HT1080 (cell line): ENCODE data around the gene CDKN3. TPM values are rescaled to one million over a fixed set of nuclear protein-coding genes. Genes with fewer than 3 reads are reported as not detected.

ENCODE experiments used
- DNase-seq: peaks from one replicate; pipeline ENCODE4 v3.0.0-alpha.2; 2015; ENCODE audit warnings: low read depth
- polyA plus RNA-seq, 2 experiments: library from polyadenylated mRNA; depleted of rRNA; stranded (reverse); fragments of >200 nt; gene quantifications; 2 replicates each; pipeline ENCODE4 v1.2.3, GENCODE V29; 2015
- total RNA-seq: library from RNA; depleted of rRNA; stranded (reverse); fragments of >200 nt; shearing (Covaris generic); gene quantifications from 2 replicates; pipeline ENCODE4 v1.2.3, GENCODE V29; 2014; rRNA removed

CDKN3 gene
- total RNA-seq = 122 and 146 TPM in 2 replicates
- polyA plus RNA-seq (2015; cell fraction: cytosol; rRNA removed) = 112 and 127 TPM in 2 replicates
- polyA plus RNA-seq (2015; cell fraction: nucleus; rRNA removed) = 37.9 and 51.7 TPM in 2 replicates

DNA sequence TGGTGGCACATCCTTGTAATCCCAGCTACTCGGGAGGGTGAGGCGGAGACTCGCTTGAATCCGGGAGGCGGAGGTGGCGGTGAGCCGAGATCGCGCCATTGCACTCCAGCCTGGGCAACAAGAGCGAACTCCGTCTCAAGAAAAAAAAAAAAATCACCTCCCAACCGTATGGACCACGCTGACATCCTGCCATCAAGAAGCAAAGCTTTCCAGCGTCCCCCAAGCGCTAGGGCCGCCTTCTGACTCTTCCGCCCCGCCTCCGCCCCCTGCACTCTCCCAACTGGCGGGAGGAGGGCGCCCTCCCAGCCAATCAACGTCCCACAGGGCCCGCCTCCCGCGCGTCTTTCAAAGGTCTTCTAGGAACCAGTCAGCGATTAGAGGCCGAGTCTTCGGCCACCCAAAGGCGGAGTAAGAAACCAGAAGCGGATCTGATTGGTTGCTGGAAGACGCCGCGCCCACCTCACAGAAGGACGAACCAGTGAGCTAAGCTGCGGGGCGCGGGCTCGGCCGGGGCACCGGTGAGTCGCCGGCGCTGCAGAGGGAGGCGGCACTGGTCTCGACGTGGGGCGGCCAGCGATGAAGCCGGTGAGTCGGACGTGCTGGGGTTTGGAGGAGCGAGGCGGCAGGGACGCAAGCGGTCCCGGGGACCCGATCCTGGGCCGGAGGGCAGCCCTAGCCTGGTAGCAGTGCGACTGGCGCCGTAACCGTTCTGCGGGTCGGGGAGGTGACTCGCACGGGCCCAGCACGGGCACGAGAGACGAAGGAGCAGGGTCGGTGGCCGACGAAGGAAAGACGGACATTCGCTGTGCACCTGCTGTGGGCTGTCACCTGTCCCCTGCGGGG, at the start of gene CDKN3:
CDKN3 (plus strand) TSS at position 515 of the 843 bp plus-strand sequence; CDS start at position 577, 62 bp downstream.
- peak; percentile 99 for DNase-seq

DNA sequence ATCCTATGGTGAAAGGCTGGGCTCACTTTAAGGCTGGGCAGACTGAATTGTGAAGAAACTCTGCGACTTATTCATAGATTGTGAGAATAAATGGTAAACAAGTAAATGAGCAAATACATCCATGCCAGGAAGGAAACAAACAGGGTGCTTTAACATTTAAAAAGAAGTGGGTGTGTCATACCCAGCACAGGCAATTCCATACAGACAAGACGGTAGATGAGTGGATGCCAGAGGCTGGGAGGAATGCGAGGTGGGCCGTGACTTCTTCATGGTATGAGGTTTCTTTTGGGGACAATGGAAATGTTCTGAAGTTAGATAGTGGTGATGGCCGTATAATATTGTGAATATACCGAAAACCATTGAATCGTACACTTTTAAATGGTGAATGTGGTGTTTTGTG, 49.8 kb upstream of the CDKN3 start:
- DNase-seq = no peak

DNA sequence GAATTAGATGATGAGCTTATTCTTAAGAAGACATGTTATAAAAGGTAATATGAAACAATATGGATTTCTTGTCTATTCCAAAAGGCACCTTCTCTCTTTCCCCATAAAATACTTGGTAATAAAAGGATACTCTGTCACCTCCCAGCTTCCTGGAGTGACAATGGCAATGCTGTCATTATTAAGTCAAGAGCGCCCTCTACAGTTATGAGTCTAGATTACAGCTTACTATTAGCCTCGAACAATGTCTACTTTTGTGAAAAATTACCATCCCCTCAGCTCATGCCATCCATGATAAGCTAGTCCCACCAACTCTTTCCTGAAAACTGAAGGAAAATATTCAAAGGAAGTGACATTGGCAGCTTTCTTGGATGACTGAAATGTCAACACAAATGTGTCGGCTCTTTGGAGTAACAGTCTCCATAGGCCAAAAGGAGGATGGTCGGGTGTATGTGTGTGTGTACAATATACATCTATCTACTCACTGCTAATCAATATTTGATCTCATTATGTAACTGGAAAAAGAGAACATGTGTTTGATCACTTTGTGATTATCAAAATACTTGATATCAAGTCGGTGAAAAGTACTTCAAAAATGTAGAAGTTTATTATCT, 48.7 kb upstream of the CDKN3 start:
- DNase-seq = peak; percentile 50

GRCh38 chr14:54348923-54349620, 47.7 kb upstream of the CDKN3 start:
- no peak for DNase-seq

- no peak for DNase-seq
Measured at GRCh38 chr14:54349713-54350112, 47.1 kb upstream of the CDKN3 start.

DNA sequence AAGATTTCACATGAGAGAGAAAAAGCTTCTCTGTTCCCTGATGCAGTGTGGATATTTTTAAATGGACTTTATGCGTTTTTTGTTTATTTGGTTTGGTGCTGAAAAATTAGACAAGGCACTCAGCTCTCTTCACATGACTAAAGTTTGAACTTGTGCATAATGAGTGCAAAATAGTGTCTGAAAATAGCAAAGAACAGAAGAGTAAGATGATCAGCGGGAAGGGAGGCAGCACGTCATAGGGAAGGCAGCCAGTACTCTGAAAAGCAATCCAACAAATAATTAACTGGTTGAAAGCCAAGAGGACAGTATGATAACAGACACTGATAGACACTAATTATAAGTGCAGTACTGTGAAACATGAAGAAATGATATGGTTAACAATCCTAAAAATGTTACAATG, 46.6 kb upstream of the CDKN3 start:
- no peak for DNase-seq

DNA sequence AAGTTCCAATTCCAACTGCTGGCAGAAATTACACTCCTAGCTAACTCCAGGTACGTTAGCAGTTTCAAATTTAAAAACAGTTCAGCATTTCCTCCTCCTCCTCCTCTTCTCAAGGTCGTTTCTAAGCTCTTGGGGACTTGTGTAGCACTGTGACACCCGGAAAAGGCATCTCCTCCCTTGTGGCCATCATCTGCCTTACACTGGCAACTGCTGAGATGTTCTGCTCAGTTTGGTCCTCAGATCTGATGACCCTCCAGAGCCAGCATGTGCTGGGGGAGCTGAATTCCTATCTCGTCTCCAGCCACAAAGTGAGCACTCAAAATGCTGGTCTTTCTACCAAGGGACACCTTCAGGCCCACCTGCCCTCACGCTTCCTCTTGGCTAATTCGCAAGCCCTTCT, 43.5 kb upstream of the CDKN3 start:
- no peak for DNase-seq

GRCh38 chr14:54353694-54354093, 43.1 kb upstream of the CDKN3 start:
- DNase-seq = no peak

- no peak for DNase-seq
Measured at GRCh38 chr14:54354096-54354495, 42.7 kb upstream of the CDKN3 start.

- DNase-seq = no peak
Measured at GRCh38 chr14:54354968-54355641, 41.7 kb upstream of the CDKN3 start.

DNA sequence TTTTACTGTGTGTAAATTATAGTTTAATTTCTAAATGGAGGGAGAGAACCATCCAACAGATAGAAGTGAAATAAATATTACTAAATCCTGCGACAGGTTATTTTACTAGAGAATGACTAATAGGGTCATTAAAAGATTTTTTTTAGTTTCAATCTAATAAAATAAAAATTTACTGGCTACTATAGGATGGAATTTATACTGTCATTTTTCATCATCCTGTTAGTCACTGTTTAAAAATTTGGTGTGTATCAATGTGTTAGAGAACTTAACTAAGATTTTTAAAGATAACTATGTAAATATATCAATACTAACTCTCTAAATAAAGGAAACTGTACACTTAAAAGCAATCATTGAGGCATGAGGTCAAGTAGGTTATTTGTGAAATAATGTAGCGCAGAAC, 41.1 kb upstream of the CDKN3 start:
- DNase-seq = no peak

DNA sequence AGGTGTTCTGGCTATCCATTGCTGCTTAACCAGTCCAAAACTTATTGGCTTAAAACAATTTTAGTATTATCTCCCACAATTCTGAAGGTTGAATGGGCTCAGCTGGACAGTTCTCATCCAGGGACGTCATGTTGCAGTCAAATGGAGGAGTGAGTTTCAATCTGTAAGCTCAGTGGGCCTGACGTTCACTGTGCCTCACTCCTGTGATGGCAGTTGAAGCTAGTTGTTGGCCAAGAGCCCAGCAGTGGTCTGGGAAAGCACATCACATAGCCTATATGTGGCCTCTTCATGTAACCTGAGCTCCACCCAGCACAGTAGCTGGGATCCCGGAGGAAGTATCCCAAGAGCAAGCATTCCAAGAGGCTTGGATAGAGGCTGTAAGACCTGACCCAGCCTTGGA, 40.6 kb upstream of the CDKN3 start:
- peak; percentile 93 for DNase-seq

DNA sequence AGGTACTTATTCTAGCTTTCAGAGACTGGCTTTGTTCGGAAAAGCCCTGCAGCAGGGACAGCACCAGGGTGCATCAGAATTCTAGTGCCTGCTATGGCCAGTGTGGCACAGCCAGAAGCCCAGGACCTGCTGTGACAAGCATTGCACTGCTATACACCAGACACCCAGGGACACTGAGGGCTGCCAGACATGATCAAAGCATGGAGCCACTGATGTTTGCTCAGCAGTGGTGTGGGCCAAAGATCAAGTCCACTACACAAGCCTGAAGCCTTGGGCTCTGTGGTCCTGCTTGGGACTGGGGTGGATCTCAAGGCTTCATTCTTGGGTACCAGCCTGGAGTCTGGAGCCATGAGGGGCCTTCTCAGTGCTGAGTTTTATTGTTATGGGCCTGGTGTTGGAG, 36.1 kb upstream of the CDKN3 start:
- DNase-seq = no peak

GRCh38 chr14:54362089-54362504, 34.7 kb upstream of the CDKN3 start:
- DNase-seq = no peak

DNA sequence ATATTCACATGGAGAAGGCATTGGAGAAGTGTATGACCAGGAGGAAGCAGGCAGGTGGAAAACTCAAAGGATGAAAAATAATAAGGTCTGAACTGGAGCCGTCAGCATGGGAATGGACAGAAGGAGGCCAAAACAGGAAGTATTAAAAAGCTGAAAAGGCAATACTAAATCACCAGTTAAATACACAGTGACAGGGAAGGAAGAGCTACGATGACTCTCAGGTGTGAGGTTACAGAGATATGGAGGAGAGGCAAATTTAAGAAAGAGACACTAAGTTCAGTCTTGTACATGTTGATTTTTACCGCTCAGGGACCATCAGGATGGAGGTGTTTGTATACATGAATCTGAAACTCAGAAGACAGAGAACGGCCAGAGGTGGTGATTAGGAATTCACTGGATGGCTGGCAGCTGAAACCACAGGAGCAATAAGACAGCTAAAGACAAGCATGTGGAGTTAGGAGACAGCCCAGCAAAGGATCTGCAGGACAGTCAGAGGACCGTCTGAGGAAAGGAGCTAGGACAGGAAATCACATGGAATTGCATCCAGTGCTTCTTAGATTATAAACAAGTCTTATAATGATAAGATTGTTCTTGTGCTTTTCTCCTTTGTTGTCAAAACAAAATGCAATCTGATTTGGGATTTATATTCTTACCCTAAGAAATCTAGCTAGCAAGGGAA, 33.9 kb upstream of the CDKN3 start:
- DNase-seq = no peak

DNA sequence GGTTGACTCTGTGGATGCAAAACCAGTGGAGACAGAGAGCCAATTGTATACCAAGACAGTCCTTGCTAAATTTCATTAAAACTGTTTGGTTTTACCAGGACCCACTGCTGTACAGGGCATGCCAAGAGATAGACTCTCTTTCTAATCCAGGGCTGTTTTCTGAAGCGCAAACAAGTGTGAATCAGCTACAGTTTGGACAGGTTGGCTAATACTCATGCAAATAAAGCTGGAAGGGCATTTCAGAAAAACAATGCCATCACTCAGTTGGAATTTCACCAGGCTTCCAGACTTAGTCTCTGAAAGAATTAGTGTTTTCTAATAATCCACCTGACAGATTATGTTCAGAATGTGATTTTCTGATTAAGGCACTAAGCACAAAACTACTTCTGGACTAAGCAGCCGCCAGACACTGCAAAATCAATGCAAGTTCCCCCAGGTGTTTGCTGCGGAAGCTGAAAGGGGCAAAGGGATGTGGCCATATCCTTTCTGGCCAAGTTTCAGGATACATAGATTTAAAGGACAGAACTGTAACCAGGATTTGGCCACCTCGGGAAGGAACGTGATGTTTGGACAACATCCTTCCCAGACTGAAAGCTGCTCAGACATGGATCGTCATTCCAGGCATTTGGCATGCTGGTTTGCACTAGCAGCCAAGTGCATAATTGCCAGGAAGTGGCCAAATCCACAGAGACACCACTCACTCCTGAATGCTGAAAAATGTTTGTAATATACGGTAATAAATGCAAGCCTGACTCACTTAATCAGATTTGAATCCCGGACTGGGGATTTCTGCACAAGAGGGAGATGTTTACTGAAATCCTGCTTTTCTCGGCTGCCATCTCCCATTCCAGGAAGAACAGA, 32.0 kb upstream of the CDKN3 start:
- peak; percentile 59 for DNase-seq

DNA sequence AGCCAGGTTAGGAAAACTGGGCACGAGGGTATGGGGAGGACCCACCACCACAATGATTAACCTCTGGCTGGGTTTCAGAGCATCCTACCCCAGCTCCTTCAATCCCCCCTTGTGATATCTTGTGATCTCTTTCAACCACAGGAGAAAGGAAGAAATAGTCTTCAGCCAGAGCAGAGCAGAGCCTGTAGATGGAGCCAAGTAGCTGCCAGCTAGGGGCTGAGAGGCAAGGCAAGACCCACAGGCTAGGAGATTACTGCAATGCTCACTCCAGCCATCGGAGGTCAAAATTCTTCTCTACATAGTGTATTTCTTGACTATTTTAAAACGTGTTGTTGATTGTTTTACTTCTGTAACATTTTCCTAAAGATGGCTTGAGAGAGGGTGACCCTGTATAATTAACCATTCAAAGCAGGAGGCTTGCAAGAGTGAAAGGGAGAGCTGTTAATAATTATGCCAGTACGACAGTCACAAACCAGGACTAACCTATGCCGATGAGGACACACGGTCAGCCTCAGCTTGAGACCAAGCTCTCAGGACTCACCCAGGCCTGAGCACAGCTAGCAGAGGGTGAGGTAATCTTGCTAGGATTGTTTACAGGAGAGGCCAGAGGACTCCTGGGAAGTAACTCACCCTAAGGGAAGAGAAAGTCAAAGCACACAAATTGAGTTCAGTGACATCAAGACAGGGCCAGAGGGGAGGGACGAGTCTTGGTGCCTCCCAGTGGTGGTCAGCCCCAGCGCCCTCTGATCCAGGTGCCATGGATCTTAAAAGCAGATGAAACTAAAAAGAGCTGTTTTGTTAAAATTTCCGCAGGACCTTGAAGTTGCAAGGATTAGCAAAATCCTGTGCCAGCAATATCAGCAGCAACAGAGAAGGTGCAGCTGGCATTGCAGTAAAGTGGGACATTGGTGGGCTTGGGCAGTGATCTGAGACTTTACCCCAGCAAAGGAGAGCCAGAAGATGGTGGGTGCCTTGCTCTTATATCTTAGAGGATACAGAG, 29.8 kb upstream of the CDKN3 start:
- peak; percentile 51 for DNase-seq

- no peak for DNase-seq
Measured at GRCh38 chr14:54368291-54368690, 28.5 kb upstream of the CDKN3 start.

GRCh38 chr14:54369343-54369742, 27.5 kb upstream of the CDKN3 start:
- DNase-seq = no peak
